G401 (cell line): ENCODE measurements around the gene ADAMTS2. TPM values are rescaled to one million over a fixed set of nuclear protein-coding genes. Genes with fewer than 3 reads are reported as not detected.
A peak's percentile ranks its signal among the peaks of the same experiment; 100 is the strongest.

ENCODE experiments used
- DNase-seq: peaks from one replicate; pipeline ENCODE4 v3.0.0-alpha.2; 2015; ENCODE audit warnings: low spot score
- in situ Hi-C: cut with HindIII; loops from 2 replicates; pipeline ENCODE4 v1.10.0; 2016; ENCODE audit warnings: low sequenced_read_pairs, mixed read lengths
- total RNA-seq: library from RNA; depleted of rRNA; stranded (reverse); fragments of >200 nt; shearing (Covaris generic); gene quantifications from 2 replicates; pipeline ENCODE4 v1.2.3, GENCODE V29; 2014; rRNA removed

Gene ADAMTS2
- total RNA-seq, result not detected in 2 replicates

DNA sequence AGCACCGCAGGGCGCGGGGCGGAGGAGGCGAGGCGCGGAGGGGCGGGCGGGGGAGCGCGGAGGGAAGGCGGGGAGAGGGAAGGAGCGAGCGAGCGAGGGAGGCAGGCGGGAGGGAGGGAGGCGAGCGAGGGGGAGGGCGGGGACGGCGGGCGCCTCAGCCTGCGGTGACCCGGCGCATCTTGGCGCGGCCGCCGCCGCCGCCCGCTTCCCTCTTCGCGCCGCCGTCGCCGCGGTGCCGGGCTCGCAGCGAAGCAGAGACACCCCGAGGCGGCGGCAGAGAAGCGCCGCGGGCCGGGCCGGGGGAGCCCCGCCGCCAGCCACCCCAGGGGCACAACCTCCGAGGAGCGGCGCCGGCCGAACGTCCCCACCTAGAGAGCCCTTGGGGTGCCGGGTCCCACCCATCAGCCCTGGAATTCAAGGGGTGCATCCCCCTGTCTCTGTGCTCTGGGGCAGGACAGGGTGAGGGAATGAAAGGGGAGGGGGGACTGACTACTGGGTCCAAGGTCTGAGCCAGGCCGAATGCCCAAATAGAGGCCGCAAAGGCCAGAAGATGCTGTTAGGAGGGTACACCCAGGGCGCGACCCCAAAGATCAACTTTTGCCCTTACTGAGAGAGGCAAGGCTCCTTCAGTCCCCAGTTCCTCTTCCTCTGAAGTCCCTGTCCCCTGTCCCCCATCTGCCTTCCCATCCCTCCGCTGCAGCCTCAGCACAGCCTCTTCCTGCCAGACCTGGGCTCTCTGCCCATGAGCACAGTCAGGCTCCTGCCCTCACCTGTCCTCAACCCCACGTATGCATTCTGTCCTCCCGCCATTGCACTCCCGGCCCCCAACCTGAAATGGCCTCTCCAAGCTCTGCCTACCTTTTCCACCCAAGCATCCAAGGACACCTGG, at the start of gene ADAMTS2:
ADAMTS2 (minus strand) TSS at position 29 of the 889 bp plus-strand sequence. CDS start 133 bp downstream, outside the sequence.
- in situ Hi-C loops, result no loop called here
- peak; percentile 34 for DNase-seq

DNA sequence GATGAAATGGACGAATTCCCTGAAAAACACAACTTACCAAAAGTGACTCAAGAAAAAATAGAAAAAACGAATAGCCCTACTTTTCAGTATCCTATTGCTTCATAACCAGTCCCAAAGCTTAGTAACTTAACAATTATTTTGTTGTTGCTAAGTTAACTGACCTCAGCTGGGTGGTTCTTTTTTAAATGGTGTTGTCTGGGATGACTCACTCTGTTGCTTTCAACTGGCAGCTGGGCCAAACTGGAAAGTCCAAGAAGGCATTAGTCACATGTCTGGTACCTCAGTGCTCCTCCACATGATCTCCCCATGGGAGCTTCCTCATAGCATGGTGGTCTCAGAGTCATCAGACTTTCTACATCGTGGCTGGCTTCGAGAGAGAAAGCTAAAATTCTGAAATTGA, 47.8 kb upstream of the ADAMTS2 start:
- in situ Hi-C loops, result no loop called here
- no peak for DNase-seq

DNA sequence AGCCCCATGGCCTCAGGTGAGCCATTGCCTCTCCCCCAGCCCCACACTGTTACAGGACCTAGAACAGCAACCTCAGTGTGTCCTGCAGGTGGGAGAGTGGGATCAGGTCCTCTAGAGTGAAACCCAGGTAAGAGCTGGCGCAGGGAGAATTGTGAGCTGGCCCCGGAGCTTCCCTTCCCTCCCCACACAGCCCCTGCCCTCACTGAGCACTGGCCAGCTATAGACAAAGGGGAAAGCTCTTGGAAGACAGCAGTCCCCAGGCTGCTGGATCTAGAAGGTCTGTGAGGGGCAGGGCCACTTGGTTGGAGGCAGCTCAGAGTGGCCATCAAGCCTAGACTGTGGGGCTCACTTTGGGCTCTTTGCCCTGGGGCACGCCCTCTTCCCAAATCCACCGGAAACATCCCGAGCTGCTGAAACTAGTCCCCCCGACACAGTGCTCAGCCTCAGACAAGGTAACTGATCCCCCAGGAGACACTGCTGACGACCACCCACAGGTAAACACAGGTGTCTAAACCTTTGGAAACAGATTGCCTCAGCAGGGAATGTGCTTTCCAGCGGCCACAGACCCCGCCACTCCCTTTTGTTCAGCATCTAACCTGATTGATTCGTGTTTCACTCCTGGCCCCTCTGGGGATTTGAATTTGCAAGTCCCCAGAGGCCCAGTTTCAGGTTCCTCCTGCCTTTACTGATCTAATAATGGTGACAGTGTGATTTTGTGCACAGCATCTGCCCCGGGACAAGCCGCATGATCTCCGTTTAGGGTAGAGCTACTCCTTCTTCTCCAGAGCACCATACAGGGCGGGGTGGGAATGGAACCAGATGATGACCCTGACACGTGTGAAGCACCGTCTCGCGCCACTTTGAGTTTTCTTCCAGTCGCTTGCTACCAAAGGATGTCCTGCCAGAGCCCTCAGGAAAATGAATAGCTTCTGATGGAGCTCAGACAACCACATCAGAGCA, 42.2 kb upstream of the ADAMTS2 start:
- no peak for DNase-seq
- in situ Hi-C loops, result no loop called here

DNA sequence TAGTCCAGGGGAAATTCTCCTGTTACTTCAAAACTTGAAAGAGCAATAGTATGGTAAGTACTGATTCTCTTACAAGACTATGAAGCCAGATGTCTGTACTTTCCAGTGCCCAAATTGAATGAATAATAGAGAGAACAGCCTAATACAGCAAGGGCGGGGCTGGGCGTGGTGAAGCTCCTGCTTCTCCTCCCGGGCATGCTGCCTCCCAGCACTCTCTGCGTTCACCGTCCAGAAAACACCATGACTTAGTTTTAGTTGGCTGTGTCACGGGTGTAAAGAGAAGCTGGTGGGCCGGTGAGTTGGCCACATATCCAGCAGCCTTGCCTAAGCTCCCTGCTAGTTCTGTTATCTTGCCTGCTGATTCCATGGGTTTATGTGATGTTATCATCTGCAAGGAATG, 40.7 kb upstream of the ADAMTS2 start:
- no peak for DNase-seq
- in situ Hi-C loops, result no loop called here

DNA sequence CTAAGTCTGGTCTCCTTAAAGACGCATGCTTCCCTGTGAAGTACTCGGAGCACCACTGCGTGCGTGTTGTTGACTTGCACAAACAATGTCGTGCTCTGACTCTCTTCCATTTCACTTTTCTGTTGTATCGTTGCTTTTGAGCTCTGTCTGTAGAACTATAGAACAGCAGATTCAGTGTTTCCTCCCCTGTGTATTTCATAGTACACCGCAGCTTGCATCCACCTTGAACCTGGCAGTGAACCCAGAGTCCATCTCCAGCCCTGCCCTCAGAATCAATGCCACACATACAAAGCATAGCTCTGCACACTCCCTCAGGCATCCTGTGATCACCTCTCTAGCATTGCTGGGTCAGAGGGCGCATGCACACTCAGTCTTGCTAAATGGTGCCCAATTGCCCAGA, 37.2 kb upstream of the ADAMTS2 start:
- in situ Hi-C loops, result no loop called here
- no peak for DNase-seq

DNA sequence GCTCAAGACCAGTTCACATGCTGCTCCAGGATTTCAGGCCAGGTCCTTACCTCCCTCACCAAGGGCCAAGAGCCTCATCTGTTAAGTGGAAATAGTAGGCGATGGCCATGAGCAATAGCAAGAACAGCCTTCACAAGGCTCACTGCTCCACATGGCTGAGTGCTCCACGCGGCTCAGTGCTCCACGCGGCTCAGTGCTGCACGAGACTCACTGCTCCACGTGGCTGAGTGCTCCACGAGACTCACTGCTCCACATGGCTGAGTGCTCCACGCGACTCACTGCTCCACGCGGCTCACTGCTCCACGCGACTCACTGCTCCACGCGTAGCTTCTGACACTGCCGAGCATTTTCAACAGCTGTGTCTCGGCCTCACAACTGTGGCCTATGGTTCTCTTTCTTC, 36.4 kb upstream of the ADAMTS2 start:
- in situ Hi-C loops, result no loop called here
- DNase-seq, result peak; percentile 7

DNA sequence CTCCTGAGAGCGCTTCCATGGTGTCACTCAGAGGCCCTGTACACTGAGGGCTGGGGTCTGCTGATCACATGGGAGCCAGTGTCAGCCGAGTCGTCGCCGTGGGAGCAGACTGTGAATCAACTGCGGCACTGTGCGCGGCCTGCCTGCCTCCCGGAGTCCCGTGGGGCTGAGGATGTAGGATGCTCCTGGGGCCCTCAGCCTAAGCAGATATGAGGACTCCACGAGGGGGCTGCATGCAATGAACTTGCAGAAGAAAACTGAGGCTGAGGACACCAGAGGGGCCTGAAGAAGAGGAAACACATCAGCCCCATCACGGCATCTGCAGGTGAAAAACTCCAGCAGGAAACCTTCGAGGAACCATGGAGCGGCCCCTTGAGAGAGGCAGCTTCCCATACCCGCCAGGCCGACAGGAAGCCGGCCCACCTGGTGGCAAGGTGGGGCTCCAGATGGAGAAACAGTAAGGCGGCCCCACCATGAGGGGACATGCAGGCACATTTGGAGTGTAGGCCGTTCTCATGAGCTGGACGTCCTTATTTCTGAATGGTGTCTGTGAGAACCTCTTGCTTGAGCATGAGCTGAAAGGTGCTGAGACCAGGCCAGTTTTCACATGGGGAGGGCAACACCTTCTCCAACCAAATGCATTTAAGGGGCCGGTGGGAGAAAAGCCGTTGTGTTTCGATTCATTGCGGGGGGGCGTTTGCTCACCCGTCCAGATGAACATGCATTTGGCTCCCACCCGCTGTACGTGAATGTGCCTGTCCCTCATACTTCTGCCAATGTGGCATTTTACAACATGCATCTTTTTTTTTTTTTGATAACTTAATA, 35.2 kb upstream of the ADAMTS2 start:
- DNase-seq, result no peak
- in situ Hi-C loops, result no loop called here

DNA sequence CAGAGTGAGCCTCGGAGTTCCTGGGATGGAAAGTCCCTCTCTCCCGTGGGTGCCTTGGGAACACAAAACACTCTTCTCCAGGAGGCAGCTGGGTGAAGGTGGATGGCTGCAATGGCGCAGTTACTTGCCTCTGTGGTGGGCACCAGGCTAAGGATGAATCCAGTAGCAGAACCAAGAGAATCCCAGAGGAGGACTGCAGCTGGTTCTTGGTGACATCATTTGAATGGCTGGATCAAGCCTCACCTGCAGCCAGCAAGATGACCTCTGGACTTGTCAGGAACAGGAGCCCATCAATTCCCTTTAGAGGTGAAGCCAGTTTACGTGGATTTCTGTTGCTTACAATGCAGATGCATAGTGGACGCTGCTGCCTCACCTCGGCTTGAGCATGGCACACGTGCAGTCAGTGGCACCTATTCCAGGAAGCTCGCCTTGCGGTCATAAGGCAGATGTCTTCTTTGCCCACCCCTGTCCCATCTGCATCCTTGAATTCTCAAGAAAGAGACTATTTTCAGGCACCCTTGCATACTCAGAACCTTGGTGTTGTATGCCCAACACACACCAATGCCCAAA, 34.1 kb upstream of the ADAMTS2 start:
- DNase-seq, result no peak
- in situ Hi-C loops, result no loop called here

DNA sequence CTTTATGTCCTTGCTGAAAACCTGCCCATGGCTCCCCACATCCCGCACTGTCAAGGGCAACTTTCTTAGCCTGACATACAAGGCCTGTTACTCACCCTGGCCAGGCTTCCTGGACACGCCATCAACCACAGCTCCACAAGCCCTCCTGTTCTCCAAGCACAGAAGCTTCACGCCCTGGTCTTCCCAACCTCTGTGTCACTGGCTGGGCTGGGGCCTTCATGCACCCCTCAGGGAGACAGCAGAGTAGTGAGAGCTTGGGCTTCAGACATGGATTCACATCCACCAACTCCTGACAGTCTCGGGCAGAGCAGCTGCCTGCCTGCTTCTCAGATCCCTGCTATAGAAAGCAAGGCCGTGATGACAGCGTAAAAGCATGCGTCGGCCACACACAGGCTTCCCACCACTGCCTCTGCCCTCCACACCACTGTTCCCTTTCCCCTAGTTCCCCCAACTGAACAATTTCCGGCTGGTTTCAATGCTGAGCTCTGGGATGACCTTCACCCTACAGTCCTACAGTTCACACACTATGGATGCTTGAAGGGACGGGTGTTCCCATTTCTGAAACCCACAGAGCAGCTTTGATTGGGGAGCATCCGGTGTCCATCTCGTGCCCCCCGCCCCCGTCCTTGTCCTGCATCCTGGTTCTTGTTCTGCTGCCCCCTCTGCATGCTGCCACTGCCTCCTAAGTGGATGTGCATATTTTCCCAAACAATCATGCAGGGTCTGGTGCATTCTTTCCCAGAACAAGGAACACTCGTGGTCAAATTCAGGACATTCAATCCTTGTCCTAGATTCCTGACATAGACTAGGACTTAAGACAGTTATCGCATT, 33.4 kb upstream of the ADAMTS2 start:
- in situ Hi-C loops, result no loop called here
- no peak for DNase-seq

DNA sequence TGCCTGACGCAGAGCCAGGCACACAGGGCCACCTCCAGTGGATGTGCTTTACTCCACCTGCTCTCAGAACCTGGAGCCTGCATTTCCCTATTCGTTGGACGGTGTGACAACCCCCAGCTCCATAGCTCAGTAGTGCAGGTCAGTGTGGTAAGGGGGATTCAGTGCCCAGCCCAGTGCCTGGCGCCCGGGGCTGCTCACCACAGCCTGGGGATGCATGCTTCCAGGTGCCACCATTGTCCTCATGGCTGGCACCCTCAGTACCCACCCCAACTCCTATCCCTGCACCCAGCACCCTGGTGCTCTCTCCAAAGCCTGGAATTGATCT, 32.8 kb upstream of the ADAMTS2 start:
- in situ Hi-C loops, result no loop called here
- DNase-seq, result no peak

DNA sequence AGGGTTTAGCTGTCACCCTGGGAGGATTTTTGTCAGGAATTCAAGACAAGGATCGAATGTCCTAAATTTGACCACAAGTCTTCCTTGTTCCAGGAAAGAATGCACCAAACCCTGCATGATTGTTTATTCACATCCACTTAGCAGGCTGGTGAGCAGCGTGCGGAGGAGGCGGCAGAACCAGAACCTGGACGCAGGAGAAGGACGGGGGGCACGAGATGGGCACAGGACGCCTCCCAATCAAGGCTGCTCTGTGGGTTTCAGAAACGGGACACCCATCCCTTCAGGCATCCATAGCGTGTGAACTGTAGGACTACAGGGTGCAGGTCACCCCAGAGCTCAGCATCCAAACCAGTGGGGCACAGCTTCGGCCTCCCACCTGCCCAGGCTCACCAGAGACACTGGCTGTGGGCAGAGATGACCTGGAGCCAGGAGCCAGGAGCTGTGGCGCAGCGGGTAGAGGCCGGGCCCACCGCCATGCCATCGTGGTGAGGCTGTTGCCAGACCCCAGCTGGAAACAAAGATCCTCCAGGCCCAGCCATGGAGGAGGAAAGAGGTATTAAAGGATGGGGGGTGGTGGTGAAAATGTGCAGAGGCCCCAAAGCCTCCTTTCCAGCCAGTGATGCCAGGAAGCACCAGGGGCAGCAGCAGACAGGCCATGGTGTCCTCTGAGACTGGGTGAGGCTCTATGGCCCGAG, 32.3 kb upstream of the ADAMTS2 start:
- in situ Hi-C loops, result no loop called here
- no peak for DNase-seq

DNA sequence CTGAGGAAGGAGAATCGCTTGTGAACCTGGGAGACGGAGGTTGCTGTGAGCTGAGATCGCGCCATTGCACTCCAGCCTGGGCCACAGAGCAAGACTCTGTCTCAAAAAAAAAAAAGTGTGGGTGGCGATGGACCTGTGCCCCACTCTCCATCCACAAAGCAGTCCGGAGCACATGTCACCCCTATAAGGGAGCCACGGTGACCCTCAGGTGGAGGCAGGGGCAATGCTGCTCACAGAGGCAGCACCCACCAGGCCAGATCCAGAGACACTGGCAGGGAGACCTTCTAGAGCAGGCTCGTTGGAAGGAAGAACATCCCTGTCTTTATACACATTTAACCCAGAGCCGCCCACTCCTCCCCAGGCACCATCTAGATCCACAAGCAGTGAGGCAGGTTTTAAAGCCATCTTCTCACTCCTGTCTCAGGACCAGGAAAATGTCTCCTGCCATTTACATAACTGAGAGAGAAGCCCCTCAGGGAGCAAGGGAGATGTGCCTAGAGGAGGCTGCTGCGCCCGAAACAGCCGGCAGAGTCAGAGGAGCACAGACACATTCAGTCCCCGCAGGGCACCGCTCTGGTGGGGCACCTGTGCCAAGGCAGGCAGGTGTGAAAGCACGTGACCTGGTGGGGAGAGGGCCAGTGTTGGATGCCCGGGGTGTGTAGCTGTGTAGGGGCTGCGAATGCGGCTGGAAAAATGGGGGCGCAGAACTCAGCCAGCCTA, 31.6 kb upstream of the ADAMTS2 start:
- DNase-seq, result peak; percentile 15
- in situ Hi-C loops, result no loop called here

DNA sequence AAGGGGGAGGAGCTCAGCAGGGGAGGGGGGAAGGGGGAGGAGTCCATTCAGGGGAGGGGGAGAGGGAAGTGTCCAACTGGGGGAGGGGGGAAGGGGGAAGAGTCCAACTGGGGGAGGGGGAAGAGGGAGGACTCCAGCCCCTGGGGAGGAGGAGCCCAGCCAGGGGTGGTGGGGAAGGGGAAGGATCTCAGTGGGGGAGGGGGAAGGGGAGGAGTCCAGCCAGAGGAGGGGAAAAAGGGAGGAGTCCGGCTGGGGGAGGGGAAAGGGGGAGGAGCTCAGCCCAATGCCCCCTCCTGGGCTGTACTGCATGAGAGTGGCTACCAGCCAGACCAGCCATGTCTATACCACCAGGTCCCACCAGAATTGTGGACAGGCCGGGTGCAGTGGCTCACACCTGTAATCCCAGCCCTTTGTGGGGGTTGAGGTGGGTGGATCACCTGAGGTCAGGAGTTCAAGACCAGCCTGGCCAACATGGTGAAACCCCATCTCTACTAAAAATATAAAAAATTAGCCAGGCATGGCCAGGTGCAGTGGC, 30.6 kb upstream of the ADAMTS2 start:
- in situ Hi-C loops, result no loop called here
- no peak for DNase-seq

DNA sequence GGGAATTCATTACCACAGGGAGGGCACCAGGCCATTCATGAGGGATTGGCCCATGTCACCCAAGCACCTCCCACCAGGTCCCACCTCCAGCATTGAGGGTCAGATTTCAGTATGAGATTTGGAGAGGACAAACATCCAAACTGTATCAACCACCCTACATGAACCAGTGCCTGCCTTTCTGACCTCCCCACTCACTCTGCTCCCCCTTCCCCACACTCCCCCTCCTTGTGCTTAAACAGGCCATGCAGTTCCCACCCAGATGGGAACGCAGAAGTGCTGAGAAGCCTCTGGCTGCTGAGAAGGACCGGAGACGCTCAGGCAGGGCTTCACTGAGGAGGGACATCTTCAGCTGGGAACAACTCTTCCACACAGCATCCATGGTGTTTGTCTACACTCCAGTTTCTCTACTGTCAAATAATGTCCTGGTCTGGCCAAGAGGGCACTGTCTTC, 30.0 kb upstream of the ADAMTS2 start:
- in situ Hi-C loops, result no loop called here
- no peak for DNase-seq

DNA sequence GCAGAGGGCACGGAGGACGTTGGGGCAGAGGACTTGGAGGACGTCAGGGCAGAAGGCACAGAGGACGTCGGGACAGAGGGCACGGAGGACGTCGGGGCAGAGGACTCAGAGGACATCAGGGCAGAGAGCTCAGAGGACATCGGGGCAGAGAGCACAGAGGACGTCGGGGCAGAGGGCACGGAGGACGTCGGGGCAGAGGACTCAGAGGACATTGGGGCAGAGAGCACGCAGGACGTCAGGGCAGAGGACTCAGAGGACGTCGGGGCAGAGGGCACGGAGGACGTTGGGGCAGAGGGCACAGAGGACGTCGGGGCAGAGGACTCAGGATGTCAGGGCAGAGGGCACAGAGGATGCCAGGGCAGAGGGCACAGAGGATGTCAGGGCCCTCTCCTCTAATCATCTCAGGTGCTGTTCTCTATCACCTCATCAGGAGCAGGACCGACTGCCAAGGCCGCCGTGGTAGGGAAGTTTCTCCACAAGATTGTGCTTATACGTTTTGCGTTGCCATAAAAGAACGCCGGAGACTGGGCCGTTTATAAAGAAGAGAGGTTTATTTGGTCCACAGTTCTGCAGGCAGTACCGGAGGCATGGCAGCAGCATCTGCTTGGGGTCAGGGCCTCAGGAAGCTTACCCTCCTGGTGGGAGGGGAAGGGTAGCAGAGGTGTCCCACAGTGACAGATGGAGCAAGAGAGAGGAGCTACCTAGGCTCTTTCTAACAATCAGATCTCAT, 29.4 kb upstream of the ADAMTS2 start:
- DNase-seq, result no peak
- in situ Hi-C loops, result no loop called here

DNA sequence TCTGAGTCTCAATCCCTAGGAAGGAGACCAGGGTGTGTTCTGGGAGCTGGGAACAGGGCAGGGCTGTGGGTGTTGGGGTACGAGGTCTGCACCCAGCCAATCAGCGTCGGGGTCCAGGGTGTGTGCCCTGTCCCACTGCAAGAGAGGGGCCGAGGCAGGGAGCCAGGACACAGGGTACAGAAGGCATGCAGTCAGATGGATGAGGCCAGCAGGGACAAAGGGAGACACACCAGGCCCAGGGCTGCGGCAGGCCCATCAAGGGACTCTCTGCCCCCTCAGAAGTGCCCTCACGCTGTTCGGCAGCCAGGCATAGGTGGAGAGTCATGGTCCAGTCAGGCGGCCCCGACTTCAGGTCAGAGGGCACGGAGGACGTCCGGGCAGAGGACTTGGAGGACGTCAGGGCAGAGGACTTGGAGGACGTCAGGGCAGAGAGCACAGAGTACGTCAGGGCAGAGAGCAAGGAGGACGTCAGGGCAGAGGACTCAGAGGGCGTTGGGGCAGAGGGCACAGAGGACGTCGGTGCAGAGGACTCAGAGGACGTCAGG, 28.8 kb upstream of the ADAMTS2 start:
- DNase-seq, result no peak
- in situ Hi-C loops, result no loop called here
